Forelimb muscle (tissue), 1 donor: ENCODE results near the gene SHLD1. TPM values are rescaled to one million over a fixed set of nuclear protein-coding genes. Genes with fewer than 3 reads are reported as not detected.
A peak's percentile ranks its signal among the peaks of the same experiment; 100 is the strongest.

Experiments used
- DNase-seq: peaks from one replicate; pipeline ENCODE4 v3.0.0-alpha.2; 2013; ENCODE audit warnings: low read depth
- polyA plus RNA-seq: library from polyadenylated mRNA; unstranded; fragments of 120-200 nt; gene quantifications from one replicate; pipeline ENCODE4 v1.2.1, GENCODE V29; 2013; ENCODE audit not compliant: insufficient read length

The SHLD1 gene
- polyA plus RNA-seq, 1 donor = 9.2 TPM

GRCh38 chr20:5820738-5821137, 70.5 kb downstream of the SHLD1 start:
- DNase-seq = no peak

GRCh38 chr20:5821627-5822215, 71.5 kb downstream of the SHLD1 start:
- no peak for DNase-seq

DNA sequence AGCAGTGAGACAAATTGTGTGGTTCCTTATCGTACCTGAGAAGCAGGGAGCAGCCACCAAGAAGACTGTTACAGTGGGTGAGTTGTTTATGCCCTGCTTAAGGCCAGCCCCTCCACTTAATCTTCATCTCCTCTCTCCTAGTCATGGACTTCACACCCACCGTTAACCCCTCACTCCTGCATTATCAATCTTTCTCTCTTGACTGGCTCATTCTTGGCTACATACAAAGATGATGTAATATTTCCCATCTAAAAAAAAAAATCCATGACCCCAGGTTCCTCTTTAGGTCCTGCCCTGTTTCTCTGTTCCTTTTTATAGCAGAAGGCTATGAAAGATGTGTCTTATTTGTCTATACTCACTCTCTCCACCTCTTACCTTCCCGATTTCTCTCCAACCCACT, 72.4 kb downstream of the SHLD1 start:
- DNase-seq = no peak

GRCh38 chr20:5825130-5825719, 75.0 kb downstream of the SHLD1 start:
- no peak for DNase-seq

DNA sequence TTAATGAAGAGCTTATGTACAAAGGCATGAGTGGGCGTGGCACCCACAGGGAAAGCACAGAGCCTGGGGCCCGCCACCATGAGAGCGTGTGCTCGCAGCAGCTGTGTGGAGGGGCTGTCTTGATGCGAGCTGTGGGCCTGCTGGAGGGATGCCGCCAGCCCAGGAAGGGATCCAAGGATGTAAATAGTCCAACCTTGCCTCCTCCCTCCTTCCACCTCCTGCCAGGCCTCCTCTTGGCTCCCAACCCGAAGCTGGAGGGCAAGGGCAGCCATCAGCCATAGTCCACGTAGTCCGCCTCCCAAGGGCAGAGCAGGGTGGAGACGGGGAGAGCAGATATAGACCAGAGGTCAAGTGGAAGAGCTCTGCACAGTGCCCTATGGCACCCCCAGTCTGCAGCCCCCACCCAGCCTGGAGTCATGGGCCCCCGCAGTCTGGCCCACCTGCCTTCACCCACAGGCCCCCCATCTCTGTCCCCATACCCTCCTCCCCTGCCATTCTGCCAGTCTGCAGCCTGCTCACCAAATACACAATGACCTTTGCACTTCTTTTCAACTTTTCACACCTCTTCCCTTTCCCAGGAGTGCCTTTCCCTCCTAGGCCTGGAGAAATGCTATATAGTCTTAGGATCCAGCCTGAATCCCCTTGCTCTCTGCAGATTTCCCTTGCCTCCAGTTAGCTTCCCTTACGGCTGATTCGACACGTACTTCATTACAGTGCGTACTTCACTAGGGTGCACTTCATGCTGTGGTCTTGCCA, 77.1 kb downstream of the SHLD1 start:
- DNase-seq = no peak

DNA sequence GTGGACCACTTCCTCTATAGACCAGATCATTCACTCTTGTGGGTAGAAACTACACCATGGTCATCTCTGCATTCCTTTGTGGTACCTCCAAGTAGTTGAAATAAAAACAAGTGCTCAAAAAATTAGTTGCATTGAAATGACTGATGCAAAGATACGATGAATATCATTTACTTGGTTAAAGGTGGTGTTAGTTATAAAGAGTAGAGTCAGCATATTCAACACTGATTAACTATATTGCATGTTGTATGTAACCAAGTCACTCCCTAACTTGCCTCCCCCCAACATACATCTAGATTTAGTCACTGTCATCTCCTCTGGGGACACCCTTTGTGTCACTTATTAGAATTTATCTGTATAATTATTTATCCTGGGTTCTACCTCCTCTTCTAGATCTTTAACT, 77.7 kb downstream of the SHLD1 start:
- no peak for DNase-seq

DNA sequence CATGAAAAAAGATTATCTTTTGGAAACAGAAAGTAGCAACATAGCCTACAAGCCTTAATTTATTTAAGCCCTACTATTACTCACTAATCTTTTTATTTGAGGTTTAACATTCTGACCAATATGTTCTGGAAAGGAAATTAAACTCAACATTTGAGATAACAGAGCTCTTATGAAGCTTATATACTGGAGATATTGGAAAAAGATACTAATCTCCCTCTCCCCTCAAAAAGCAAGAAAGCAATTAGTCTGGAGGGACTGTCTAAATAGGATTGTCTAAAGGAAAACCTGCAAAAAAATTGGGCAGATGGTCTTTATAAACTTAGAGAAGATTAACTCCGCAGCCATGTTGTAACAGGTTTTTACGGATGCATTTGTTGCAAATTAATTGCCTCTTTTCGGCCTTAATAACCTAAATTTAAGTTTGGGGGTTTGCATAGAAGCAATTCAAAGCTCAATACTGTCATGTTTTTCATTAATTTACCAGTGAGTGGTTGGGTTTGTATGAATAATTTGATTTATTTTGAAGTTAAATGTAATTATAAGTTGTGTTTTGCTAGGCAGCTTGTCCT, 79.1 kb downstream of the SHLD1 start:
- no peak for DNase-seq

- DNase-seq = no peak
Measured at GRCh38 chr20:5831539-5832237, 81.5 kb downstream of the SHLD1 start.

DNA sequence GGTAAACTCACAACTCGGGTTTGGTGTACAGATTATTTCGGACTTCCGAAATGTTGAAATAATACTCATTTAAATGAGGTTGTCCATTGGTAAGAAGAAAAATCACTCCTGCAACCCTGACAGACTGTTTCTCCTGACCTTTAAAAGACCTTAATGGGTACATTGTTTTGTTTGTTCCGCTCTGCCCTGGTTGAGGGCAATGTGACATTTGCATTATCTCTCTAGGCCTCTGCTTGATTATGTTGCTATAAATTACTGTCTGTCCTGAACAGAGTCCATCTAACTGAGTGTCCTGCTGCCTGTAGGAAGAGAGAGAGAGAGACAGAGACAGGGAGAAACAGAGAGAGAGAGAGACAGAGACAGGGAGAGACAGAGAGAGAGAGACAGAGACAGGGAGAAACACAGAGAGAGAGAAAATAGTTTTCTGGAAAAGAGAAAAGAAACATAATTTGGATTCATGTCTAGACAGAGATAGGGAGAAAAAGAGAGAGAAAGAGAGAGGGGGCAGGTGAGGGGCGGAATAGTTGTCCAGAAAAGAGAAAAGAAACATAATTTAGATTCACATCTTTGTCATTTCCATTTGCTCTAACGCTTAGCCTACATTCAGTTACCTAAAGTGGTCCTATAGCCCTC, 83.2 kb downstream of the SHLD1 start:
- no peak for DNase-seq

GRCh38 chr20:5834436-5835005, 84.3 kb downstream of the SHLD1 start:
- DNase-seq = no peak

- DNase-seq = no peak
Measured at GRCh38 chr20:5835321-5835821, 85.2 kb downstream of the SHLD1 start.

DNA sequence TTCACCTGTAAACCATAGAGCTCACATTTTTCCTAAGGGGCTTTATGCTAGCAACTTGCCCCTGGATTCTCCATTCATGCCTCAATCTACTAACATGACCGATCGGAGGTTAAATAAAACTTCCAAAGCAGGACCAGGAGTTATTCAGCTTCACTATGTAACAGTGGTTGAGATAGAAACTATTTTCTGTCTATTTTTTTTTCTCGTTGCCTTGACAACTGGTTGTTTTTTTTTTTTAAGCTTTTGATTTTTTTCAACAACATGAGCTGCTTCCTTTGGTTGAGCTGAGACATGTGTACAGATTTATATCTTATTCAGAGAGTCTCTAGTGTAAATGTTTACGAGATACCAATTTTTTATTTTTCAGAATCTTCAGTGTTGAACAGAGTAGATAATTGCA, 85.7 kb downstream of the SHLD1 start:
- peak; percentile 26 for DNase-seq

GRCh38 chr20:5836569-5836968, 86.4 kb downstream of the SHLD1 start:
- no peak for DNase-seq

- no peak for DNase-seq
Measured at GRCh38 chr20:5840411-5841002, 90.3 kb downstream of the SHLD1 start.

DNA sequence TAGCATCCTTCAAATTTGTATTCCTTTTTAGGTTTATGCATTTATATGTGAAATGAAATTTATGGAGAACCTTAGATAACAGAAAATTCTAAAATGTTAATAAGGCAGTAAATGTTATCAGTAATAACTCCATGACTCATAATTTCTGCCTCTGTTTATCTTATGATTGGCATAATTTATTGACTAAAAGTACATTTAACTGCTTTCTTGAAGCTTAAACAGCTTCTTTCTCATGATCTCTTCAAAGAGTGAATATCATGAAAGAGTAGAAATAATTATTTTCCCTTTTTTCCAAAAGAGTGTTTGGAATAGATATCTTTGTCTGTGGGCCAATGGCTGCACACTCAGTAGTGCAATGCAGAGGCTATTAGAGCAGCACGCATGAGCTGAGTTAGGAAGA, 91.3 kb downstream of the SHLD1 start:
- no peak for DNase-seq

DNA sequence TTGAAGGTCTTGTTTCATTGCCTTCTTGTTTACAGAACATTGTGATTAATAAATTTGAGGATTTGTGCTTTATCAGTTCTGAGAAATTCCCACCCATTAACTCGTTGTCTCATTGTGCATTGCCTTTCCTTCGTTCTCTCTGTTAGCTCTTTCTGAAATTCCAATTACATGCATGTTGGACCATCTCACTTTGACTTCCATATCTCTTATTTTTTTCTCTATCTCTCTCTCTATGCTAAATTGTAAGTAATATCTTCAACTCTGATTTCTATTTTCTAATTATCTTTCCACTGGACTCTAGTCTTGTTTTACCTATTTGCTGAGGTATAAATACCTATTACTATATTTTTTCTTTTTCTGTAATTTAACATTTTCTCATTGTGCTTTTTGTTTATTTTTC, 92.3 kb downstream of the SHLD1 start:
- no peak for DNase-seq

- DNase-seq = no peak
Measured at GRCh38 chr20:5843054-5843592, 92.9 kb downstream of the SHLD1 start.

DNA sequence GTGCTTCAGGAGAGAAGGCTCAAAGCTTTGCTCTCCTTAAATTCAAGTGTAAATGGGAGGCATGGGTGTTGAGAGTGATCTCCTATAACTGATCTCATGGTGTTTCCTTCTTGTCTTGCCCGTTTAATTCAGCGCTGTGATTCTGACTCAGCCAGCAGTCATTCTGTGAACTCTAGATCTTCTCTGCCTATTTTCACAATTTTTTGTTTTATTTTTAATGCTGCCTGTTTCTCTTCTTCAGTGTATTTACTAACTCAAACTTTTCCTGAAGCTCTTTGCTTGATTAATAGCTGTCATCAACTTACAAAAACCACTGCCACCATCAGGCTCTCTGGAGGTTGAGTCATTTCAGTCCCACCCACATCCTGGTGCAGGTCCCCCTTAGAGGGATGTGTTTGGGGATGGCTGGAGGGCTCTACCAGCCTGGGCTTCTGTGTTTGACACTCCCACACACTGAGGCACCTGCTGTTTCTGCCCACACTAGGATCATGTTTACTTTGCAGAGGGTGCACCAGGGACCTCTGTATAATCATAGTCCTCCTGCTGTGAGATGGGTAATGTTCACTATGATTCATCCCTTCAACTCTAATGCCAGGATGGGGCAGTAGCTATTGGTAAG, 94.0 kb downstream of the SHLD1 start:
- no peak for DNase-seq

DNA sequence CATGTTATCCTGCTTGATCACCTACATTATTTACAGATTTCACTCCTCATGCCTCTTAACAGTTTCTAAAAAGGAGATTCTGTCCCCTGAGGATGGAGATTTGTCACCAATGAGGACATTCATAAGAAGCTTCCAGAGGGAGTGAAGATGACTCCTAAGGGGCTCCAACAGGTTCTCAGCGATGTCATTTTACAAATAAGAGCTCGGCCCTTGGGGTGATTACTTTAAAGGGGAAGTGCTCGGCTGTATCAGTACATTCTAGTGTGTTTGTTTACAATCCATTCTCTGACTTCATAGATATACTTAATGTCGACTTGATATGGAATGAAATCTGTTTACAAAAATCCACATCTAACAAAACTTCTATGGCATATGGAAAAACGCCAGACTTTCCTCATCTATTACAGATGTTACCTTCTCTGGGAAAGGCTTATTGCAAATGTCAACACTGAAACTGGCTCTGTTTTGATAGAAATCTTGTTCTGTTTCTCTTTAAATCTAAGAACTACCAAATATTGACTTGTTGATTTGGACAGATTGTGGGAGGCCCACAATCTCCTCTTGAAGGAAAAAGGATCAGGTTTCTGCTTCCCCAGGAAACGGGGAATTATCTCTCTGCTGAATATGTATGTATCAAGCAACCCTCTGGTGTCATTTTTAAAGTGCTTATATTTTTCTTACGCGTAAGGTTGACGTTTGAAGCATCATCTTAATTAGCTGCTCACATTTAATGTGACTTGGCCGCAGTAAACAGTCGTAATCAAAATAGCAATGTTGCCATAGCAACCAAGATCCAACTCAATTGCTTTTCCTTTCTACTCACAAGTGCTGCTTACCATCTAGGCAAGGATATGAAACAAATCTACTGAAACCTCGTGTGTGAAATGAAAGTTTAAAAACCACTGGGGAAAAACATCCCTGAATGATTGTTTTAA, 95.7 kb downstream of the SHLD1 start:
- DNase-seq = peak; percentile 14
